ENCODE results near the gene PPP1R14D.

GRCh38 chr15:40767838-40768500, 60.5 kb downstream of the PPP1R14D start:
- TF ChIP-seq EZH2phosphoT487 (IDR thresholded peaks at IDR 0.05; ENCODE audit: borderline replicate concordance, low read length) (no peak), CTCF (conservative IDR thresholded peaks at IDR 0.05; ENCODE audit: low read depth, low read length) (no peak), EZH2 (IDR thresholded peaks at IDR 0.05; ENCODE audit: low read length, unreplicated experiment) (no peak)
